ENCODE data around the gene RPS6KB1. TPM values are rescaled to one million over a fixed set of nuclear protein-coding genes. Genes with fewer than 3 reads are reported as not detected.
"Not testable (repeated sequence)": the region's sequence is repeated elsewhere in the genome, so short reads cannot be mapped to it uniquely, and the experiment has no call there.

RPS6KB1 gene
- total and polyA plus RNA-seq, 9 of the 15 experiments (the other 6 are each of a cell fraction or from before 2014, with no cell fraction given), result 8.8 to 60.7 (median 35.1) TPM

DNA sequence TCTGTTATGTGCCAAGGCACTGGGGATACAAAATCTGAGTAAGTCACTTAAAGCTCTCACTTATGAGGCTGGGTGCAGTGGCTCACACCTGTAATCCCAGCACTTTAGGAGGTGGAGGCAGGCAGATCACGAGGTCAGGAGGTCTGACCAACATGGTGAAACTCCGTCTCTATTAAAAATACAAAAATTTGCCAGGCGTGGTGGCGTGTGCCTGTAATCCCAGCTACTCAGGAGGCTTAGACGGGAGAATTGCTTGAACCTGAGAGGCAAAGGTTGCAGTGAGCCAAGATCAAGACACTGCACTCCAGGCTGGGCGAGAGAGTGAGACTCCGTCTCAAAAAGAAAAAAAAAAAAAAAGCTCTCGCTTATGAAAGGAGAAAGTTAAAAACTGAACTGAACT lies 66.7 kb downstream of the RPS6KB1 start:
- H3K4me1 ChIP-seq (replicated peaks in 1 of 2; ENCODE audit: control insufficient read depth in 2 of 2, insufficient read depth in 2 of 2, low read length in 2 of 2); H3K27ac ChIP-seq (ENCODE audit: extremely low read depth, low read depth, low read length); H3K9me1 ChIP-seq (ENCODE audit: control insufficient read depth, insufficient read depth, low read length); intact Hi-C loops (cut with micrococcal nuclease); FAIRE-seq; ATAC-seq; DNase-seq (ENCODE audit: extremely low read depth in 1 of 4, low spot score in 3 of 4); H2AFZ ChIP-seq (ENCODE audit: low read depth, low read length); CTCF ChIA-PET (ENCODE audit: low intra/inter-chr PET ratio); POLR2A ChIA-PET; BruUV-seq (replicated peaks); H3K27me3 ChIP-seq (ENCODE audit: control insufficient read depth in 2 of 2, insufficient read depth in 2 of 2, low read length in 2 of 2); H4K20me1 ChIP-seq (replicated peaks; ENCODE audit: control insufficient read depth, insufficient read depth, low read length); H3K4me3 ChIP-seq; H3K9me3 ChIP-seq (replicated peaks; ENCODE audit: control insufficient read depth, insufficient read depth, low read depth, low read length); H3K4me2 ChIP-seq (ENCODE audit: insufficient read depth, low read length); H3K9ac ChIP-seq (ENCODE audit: insufficient read depth in 1 of 2, low read depth in 2 of 2, low read length in 2 of 2): not testable (repeated sequence)
- peaks cover 30% of the 10 kb centered on the region; the same call in 1 of the 3 replicates for H3K36me3 ChIP-seq (ENCODE audit: control insufficient read depth, insufficient read depth, low read length)
- 87% methylated on average over 6 of the region's 8 CpGs for WGBS (ENCODE audit: insufficient coverage, low coverage, missing lambda C conversion rate)
- TF ChIP-seq, protein P1, sequence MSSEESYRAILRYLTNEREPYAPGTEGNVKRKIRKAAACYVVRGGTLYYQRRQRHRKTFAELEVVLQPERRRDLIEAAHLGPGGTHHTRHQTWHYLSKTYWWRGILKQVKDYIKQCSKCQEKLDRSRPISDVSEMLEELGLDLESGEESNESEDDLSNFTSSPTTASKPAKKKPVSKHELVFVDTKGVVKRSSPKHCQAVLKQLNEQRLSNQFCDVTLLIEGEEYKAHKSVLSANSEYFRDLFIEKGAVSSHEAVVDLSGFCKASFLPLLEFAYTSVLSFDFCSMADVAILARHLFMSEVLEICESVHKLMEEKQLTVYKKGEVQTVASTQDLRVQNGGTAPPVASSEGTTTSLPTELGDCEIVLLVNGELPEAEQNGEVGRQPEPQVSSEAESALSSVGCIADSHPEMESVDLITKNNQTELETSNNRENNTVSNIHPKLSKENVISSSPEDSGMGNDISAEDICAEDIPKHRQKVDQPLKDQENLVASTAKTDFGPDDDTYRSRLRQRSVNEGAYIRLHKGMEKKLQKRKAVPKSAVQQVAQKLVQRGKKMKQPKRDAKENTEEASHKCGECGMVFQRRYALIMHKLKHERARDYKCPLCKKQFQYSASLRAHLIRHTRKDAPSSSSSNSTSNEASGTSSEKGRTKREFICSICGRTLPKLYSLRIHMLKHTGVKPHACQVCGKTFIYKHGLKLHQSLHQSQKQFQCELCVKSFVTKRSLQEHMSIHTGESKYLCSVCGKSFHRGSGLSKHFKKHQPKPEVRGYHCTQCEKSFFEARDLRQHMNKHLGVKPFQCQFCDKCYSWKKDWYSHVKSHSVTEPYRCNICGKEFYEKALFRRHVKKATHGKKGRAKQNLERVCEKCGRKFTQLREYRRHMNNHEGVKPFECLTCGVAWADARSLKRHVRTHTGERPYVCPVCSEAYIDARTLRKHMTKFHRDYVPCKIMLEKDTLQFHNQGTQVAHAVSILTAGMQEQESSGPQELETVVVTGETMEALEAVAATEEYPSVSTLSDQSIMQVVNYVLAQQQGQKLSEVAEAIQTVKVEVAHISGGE (CRISPR knock-in tag; IDR thresholded peaks at IDR 0.05), result peak in 1 of 3 experiments; percentile 79; a peak in 2 of 6 replicates
- in situ Hi-C loops (cut with MboI), result loop anchor here (5.0 kb wide), 1 partner anchor 78 kb away; no protein-coding TSS in a partner anchor
- H3K79me2 ChIP-seq (ENCODE audit: control insufficient read depth, insufficient read depth, low read length), result peaks cover 12% of the 10 kb centered on the region; the same call in 2 of the 3 replicates
